ENCODE results near the gene RIMBP2. TPM values are rescaled to one million over a fixed set of nuclear protein-coding genes. Genes with fewer than 3 reads are reported as not detected.

The RIMBP2 gene
- total and polyA plus RNA-seq, 9 donors: 1.1 to 16.2 (median 3.5) TPM

- 83 to 87% (median 85%) methylated on average over 8 of the region's 8 CpGs for WGBS, 3 donors
- TF ChIP-seq CTCF (IDR thresholded peaks at IDR 0.05) (no peak), EP300 (IDR thresholded peaks at IDR 0.05) (no peak), POLR2A (IDR thresholded peaks at IDR 0.05) (no peak)
- H3K36me3 ChIP-seq: no peaks in the 10 kb centered on the region
- no peak overlapping the region for H3K27ac ChIP-seq
- no peaks in the 10 kb centered on the region for H3K27me3 ChIP-seq
- no peaks in the 10 kb centered on the region for H3K4me1 ChIP-seq (ENCODE audit: insufficient read depth)
- H3K4me3 ChIP-seq: no peak overlapping the region
- no peaks in the 10 kb centered on the region for H3K9me3 ChIP-seq
- DNase-seq: no peak
- intact Hi-C loops (cut with DNase I): no loop called here
These were observed 220.9 kb downstream of the RIMBP2 start for GRCh38 chr12:130495156-130495555.

GRCh38 chr12:130494736-130495135 is 221.4 kb downstream of the RIMBP2 start:
- H3K27ac ChIP-seq: no peak overlapping the region
- H3K4me1 ChIP-seq (ENCODE audit: insufficient read depth): no peaks in the 10 kb centered on the region
- TF ChIP-seq EP300 (IDR thresholded peaks at IDR 0.05) (no peak), POLR2A (IDR thresholded peaks at IDR 0.05) (no peak), CTCF (IDR thresholded peaks at IDR 0.05) (no peak)
- H3K9me3 ChIP-seq: no peaks in the 10 kb centered on the region
- H3K36me3 ChIP-seq: no peaks in the 10 kb centered on the region
- H3K4me3 ChIP-seq: no peak overlapping the region
- no peak for DNase-seq
- intact Hi-C loops (cut with DNase I): no loop called here
- 85 to 94% (median 89%) methylated on average over 8 of the region's 8 CpGs for WGBS, 3 donors
- H3K27me3 ChIP-seq: no peaks in the 10 kb centered on the region

GRCh38 chr12:130493951-130494350 is 222.1 kb downstream of the RIMBP2 start:
- TF ChIP-seq POLR2A (IDR thresholded peaks at IDR 0.05) (no peak), CTCF (IDR thresholded peaks at IDR 0.05) (no peak), EP300 (IDR thresholded peaks at IDR 0.05) (no peak)
- 87 to 88% (median 88%) methylated on average over 13 of the region's 13 CpGs for WGBS, 3 donors
- Histone ChIP-seq H3K27me3 (no peaks in the 10 kb centered on the region), H3K4me3 (no peak overlapping the region), H3K36me3 (no peaks in the 10 kb centered on the region), H3K27ac (no peak overlapping the region), H3K9me3 (no peaks in the 10 kb centered on the region), H3K4me1 (ENCODE audit: insufficient read depth) (no peaks in the 10 kb centered on the region)
- DNase-seq: no peak
- intact Hi-C loops (cut with DNase I): no loop called here

GRCh38 chr12:130491421-130492357 is 224.4 kb downstream of the RIMBP2 start:
- intact Hi-C loops (cut with DNase I): no loop called here
- H3K4me1 ChIP-seq (ENCODE audit: insufficient read depth): no peaks in the 10 kb centered on the region

More at GRCh38 chr12:130491421-130492357, 224.4 kb downstream of the RIMBP2 start:
- 50 to 57% (median 51%) methylated on average over 32 of the region's 32 CpGs for WGBS, 3 donors
- Histone ChIP-seq H3K27me3 (no peaks in the 10 kb centered on the region), H3K9me3 (no peaks in the 10 kb centered on the region), H3K27ac (no peak overlapping the region), H3K4me3 (no peak overlapping the region), H3K36me3 (no peaks in the 10 kb centered on the region)
- TF ChIP-seq EP300 (IDR thresholded peaks at IDR 0.05) (no peak), CTCF (IDR thresholded peaks at IDR 0.05) (no peak), POLR2A (IDR thresholded peaks at IDR 0.05) (no peak)
- DNase-seq: no peak
